GM19238 (cell line): ENCODE measurements around the gene CTIF.

Source experiments
- DNase-seq: peaks from one replicate; pipeline ENCODE4 v3.0.0; 2011; ENCODE audit warnings: low spot score; ENCODE audit not compliant: insufficient read length

CTIF gene

GRCh38 chr18:48533340-48534070 lies 5.3 kb upstream of the CTIF start:
- no peak for DNase-seq

GRCh38 chr18:48534364-48534763 lies 4.5 kb upstream of the CTIF start:
- DNase-seq, result no peak

DNA sequence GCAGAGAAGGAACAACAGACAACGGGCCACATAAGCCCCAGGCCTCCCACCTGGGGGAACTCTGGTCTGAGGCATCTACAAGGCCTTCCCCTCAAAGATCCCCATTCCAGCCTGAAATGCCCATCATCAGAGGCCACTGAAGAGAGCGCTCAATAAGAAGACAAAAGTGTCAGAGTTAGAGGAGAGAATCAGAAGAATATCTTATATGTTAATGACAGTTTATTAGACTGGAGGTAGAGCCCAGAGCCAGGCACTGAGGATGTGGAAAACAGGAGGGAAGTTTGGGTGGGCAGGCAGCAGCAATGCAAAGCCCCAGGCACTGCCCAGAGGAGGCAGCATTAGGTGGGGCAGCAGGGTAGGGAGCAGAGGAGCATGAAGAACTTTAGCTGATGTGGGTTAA lies 2.9 kb upstream of the CTIF start:
- no peak for DNase-seq

- no peak for DNase-seq
Observed at GRCh38 chr18:48536516-48536915, 2.3 kb upstream of the CTIF start.

GRCh38 chr18:48539406-48540250 lies 797 bp downstream of the CTIF start:
- DNase-seq, result no peak

- DNase-seq, result peak; percentile 48
Observed at GRCh38 chr18:48540251-48541025, 1.6 kb downstream of the CTIF start.

GRCh38 chr18:48541026-48541746 lies 2.4 kb downstream of the CTIF start:
- peak; percentile 44 for DNase-seq

DNA sequence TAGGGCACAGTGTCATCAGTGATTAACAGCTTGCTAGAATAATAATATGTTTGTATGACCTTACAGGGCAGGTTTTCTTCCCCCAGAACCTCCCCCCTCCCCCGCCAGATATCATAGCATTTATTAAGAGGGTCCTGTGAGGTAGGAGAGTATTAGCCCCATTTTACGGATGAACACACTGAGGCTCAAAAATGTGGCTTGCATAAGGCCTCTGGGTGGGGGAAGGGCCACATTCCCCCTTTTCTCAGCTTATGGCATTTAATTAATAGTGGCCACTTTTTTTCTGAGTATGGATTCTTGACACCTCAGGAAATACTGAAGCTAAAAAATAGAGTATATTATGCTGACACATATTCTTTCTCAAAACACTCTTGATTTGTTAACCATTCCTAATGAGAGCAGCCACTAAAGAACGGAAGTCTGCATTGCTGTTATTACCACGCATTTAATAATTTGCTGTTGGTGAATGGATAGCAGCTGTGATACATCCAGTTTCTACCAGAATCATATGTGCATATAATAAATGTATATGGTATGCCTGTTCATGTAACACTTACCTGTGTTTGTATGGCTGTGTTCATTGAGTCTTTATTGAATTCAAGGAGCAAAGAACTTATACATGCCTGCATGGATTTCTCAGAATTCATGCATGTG lies 3.0 kb downstream of the CTIF start:
- DNase-seq, result no peak

DNA sequence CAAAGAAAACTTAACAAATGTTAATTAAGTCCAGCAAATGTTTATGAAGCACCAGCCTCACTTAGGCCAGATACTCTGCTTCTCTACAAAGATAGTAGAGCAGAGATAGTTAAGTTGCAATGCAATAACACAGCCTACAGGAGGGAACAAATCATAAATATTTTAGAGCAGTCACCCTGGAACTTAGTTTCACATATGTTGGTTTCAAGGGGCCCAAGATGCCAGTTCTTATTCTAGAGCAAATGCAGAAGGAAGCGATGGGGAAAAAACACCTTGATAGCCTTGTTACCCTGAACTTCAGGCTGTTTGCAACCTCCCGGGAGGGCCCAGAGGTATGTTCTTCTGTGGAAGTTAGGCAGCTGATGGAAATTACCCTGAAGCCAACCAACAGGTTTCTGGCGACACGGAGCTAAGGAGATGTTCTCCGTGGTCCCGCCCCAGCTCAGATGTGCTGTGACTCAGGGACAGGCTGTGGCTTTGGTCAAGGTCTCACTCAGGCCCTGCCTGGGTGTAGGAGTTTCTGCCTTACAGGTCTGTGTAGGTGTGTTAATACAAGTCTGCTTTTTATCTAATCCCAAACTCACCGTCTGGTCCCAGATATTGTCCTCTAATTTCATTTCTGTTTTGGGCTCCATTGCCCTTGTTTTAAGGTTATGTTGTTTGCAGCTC lies 3.8 kb downstream of the CTIF start:
- DNase-seq, result no peak

GRCh38 chr18:48543228-48543627 lies 4.4 kb downstream of the CTIF start:
- DNase-seq, result no peak

DNA sequence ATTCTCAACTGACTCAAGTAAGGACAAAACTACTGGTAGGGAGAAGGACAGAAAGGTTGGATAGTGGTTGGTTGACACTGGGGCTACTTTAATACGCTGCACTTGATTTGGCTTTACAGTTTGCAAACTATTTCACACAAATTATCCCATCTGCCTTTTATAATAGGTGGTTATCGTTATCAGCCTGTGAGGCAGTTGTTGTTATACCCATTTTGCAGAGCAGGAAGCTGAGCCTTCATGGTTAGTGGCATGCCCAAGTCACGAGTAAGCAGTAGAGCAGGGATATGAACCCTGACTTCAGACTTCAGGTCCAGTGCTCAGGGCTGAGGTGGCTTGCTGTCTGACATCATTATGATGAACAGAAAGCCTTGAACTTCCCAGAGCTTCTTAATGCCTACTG lies 5.3 kb downstream of the CTIF start:
- DNase-seq, result no peak

- DNase-seq, result no peak
Observed at GRCh38 chr18:48544661-48545415, 6.0 kb downstream of the CTIF start.

DNA sequence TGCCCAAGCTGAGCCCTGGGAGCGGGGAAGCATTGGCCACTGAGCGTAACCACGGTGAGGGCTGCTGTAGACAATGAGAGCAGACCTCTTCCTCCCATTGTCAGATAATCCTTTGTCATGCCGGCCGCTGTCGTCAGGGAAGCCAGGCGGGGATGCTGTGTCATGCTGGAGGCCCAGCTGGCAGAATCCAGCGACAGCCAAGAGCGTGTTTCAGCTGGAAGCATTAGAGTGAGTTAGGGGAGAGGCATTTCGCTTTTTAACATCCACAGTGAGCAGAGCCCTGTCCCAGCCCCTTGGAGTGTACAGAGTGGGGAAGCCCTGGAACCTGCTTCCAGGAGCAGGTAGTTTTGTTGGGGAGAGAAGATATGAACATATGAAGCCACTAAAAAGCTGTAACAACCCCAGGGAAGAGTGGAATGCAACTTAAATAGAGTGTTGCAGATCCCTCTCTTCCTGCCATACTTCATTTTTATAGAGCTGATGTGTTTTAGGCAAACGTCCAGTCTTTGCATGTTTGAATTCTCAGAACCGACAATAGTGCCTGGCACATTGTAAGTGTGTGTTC lies 7.0 kb downstream of the CTIF start:
- no peak for DNase-seq

- DNase-seq, result no peak
Observed at GRCh38 chr18:48546396-48546795, 7.6 kb downstream of the CTIF start.

- no peak for DNase-seq
Observed at GRCh38 chr18:48547531-48547981, 8.7 kb downstream of the CTIF start.

DNA sequence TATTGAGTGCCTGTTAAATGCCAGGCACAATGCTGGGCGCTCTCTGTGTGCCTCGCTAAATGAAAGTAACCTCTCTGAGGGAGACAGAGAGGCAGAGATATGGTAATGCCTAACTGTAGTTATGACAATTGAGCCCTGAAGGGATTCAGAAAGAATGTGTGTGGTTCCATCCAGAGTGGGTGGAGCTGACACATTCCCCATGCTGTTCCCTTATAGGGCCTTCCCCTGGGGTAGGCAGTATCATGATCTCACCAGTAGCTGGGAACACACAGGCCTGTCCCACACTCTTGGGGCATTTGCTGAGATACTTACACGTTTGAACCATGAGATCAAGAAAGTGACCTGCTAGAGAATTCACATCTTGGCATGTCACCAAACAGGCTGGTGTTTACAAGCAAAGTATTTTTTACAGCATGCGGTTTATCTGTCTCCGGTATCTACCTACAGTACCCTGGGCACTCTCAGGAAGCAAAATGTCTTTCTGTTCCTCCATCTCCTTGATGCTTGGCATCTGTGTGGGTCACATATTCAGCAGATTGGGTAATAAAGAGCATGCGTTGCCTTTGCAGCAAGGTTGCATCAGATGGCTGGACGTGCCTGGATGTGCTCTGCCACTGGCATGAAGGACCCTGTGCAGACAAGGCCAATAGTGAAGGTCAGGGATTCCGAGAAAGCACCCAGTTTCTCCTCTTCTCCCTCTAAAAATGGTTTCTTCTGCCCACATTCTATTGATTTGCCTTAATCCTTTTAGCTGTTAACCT lies 9.4 kb downstream of the CTIF start:
- no peak for DNase-seq

- no peak for DNase-seq
Observed at GRCh38 chr18:48548921-48549320, 10.1 kb downstream of the CTIF start.

DNA sequence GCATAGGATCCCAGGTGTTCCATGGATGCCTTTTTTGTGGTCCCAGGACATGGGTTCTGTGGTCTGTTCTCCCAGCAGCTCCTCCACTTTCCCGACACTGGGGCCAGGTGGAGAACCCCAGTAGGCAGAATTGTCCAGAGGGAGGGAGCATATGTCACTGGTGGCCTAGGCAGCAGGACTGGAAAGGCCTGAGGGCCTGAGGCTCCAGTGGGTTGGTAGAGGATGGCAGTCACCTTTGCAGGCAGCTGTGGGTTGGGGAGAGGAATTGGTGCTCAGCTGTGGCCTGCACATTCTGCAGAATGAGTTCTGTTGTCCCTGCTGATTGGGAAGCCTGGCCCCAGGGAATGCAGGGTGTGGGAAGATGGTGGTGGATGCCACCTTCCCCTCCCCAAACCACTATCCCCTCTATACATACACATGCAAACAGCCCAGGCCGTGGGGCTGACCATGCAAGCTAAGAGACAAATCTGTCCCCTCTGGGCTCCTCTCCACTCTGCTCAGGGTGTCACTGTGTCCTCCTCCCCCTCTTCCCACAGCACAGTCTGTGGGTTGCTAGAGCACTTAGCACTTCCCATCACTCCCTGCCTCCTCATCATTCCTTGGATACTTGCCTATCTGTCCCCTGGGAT lies 11.4 kb downstream of the CTIF start:
- no peak for DNase-seq
